ENCODE data around the gene LHFPL6.

DNA sequence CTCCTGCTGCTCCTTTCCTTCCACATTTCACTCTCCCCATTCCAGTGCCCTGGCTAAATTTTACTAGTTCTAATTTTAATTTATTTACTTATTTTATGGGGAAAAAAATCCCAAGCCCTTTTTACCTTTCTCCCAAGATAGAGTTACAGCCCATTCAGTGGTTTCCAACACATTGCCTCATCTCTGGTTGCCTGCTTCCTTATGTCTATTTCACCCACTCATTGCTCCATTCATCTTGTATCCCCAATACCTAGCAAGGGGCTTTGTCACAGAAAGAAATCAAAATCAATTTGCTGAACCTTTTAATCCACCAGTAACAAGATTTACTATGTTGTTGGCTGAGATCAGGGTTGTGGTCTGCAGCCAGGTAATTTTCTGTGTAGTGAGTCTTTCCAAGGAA, 55.9 kb downstream of the LHFPL6 start:
- TF ChIP-seq, protein P1, sequence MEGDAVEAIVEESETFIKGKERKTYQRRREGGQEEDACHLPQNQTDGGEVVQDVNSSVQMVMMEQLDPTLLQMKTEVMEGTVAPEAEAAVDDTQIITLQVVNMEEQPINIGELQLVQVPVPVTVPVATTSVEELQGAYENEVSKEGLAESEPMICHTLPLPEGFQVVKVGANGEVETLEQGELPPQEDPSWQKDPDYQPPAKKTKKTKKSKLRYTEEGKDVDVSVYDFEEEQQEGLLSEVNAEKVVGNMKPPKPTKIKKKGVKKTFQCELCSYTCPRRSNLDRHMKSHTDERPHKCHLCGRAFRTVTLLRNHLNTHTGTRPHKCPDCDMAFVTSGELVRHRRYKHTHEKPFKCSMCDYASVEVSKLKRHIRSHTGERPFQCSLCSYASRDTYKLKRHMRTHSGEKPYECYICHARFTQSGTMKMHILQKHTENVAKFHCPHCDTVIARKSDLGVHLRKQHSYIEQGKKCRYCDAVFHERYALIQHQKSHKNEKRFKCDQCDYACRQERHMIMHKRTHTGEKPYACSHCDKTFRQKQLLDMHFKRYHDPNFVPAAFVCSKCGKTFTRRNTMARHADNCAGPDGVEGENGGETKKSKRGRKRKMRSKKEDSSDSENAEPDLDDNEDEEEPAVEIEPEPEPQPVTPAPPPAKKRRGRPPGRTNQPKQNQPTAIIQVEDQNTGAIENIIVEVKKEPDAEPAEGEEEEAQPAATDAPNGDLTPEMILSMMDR (conservative IDR thresholded peaks at IDR 0.05): no peak
- TF ChIP-seq EZH2 (IDR thresholded peaks at IDR 0.05; ENCODE audit: low read depth): no peak

Measured in PC-9 (cell line).